DMS79 treated with DMSO at 0.1 percent for 48 hours (cell line): ENCODE results near the gene NKAIN1.
"Not testable (repeated sequence)": the region's sequence is repeated elsewhere in the genome, so short reads cannot be mapped to it uniquely, and the experiment has no call there.

Experiments
- DNase-seq: peaks from one replicate; lab custom pipeline; 2025; lab: John Stamatoyannopoulos, UW

NKAIN1 gene

GRCh38 chr1:31239653-31240241, at the start of gene NKAIN1:
NKAIN1 (minus strand) TSS chr1:31239887; CDS start chr1:31239547, 340 bp downstream.
- peak; percentile 37 for DNase-seq

GRCh38 chr1:31289021-31289420, 49.3 kb upstream of the NKAIN1 start:
- no peak for DNase-seq

GRCh38 chr1:31287791-31288190, 48.1 kb upstream of the NKAIN1 start:
- not testable (repeated sequence) for DNase-seq

- not testable (repeated sequence) for DNase-seq
Measured at GRCh38 chr1:31282426-31282825, 42.7 kb upstream of the NKAIN1 start.

GRCh38 chr1:31273619-31274018, 33.9 kb upstream of the NKAIN1 start:
- no peak for DNase-seq

GRCh38 chr1:31272369-31272768, 32.7 kb upstream of the NKAIN1 start:
- no peak for DNase-seq

- DNase-seq, result no peak
Measured at GRCh38 chr1:31266547-31266946, 26.9 kb upstream of the NKAIN1 start.

- no peak for DNase-seq
Measured at GRCh38 chr1:31264790-31265386, 25.2 kb upstream of the NKAIN1 start.

- no peak for DNase-seq
Measured at GRCh38 chr1:31263408-31263807, 23.7 kb upstream of the NKAIN1 start.

- DNase-seq, result not testable (repeated sequence)
Measured at GRCh38 chr1:31262393-31262792, 22.7 kb upstream of the NKAIN1 start.

GRCh38 chr1:31261916-31262315, 22.2 kb upstream of the NKAIN1 start:
- no peak for DNase-seq

GRCh38 chr1:31259746-31260145, 20.1 kb upstream of the NKAIN1 start:
- no peak for DNase-seq

GRCh38 chr1:31258581-31258980, 18.9 kb upstream of the NKAIN1 start:
- no peak for DNase-seq

GRCh38 chr1:31257213-31257612, 17.5 kb upstream of the NKAIN1 start:
- no peak for DNase-seq

GRCh38 chr1:31249854-31250253, 10.2 kb upstream of the NKAIN1 start:
- no peak for DNase-seq

GRCh38 chr1:31248276-31248675, 8.6 kb upstream of the NKAIN1 start:
- DNase-seq, result no peak

GRCh38 chr1:31244326-31244725, 4.6 kb upstream of the NKAIN1 start:
- no peak for DNase-seq

GRCh38 chr1:31243501-31244286, 4.0 kb upstream of the NKAIN1 start:
- no peak for DNase-seq

- DNase-seq, result no peak
Measured at GRCh38 chr1:31241321-31241720, 1.6 kb upstream of the NKAIN1 start.

GRCh38 chr1:31238986-31239613, 587 bp downstream of the NKAIN1 start:
- peak; percentile 56 for DNase-seq

- DNase-seq, result peak; percentile 56
Measured at GRCh38 chr1:31238612-31238985, 1.1 kb downstream of the NKAIN1 start.

- DNase-seq, result no peak
Measured at GRCh38 chr1:31234870-31235269, 4.8 kb downstream of the NKAIN1 start.
